Measurements from ENCODE around the gene MTA2. TPM values are rescaled to one million over a fixed set of nuclear protein-coding genes. Genes with fewer than 3 reads are reported as not detected.
"Not testable (repeated sequence)": the region's sequence is repeated elsewhere in the genome, so short reads cannot be mapped to it uniquely, and the experiment has no call there.

The MTA2 gene
- total RNA-seq, 4 donors from 2014 or later = 77.1 to 172 (median 89.6) TPM

DNA sequence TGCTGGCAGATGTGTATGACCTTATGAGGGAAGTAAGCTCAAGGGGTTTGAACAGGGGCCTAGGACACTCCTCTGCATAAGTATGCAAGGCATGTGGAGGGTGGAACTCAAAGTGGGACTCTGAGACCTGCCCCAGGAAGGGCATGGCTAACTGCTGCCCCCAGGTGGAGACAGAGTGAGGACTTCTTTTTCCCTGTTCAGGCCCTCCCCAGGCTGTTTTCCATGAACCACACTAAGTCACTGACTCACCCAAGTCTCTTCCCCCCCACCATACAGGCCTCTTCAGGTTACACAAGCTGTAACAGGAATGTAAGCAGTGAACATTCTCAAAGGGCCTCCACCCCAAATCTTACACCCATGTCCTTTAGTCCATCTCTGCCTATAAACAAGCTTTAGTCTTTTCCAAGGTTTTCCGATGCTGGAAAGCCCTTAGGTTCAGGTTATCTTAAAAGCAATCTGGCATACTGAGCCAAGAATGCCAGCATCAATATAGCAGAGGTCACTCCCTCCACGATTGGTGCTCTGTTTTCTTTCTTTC lies 41.0 kb downstream of the MTA2 start:
- TF ChIP-seq, protein P1, sequence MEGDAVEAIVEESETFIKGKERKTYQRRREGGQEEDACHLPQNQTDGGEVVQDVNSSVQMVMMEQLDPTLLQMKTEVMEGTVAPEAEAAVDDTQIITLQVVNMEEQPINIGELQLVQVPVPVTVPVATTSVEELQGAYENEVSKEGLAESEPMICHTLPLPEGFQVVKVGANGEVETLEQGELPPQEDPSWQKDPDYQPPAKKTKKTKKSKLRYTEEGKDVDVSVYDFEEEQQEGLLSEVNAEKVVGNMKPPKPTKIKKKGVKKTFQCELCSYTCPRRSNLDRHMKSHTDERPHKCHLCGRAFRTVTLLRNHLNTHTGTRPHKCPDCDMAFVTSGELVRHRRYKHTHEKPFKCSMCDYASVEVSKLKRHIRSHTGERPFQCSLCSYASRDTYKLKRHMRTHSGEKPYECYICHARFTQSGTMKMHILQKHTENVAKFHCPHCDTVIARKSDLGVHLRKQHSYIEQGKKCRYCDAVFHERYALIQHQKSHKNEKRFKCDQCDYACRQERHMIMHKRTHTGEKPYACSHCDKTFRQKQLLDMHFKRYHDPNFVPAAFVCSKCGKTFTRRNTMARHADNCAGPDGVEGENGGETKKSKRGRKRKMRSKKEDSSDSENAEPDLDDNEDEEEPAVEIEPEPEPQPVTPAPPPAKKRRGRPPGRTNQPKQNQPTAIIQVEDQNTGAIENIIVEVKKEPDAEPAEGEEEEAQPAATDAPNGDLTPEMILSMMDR (IDR thresholded peaks at IDR 0.05) = peak in 1 of 3 donors; percentile 36
- no peak for DNase-seq (ENCODE audit: low spot score)

DNA sequence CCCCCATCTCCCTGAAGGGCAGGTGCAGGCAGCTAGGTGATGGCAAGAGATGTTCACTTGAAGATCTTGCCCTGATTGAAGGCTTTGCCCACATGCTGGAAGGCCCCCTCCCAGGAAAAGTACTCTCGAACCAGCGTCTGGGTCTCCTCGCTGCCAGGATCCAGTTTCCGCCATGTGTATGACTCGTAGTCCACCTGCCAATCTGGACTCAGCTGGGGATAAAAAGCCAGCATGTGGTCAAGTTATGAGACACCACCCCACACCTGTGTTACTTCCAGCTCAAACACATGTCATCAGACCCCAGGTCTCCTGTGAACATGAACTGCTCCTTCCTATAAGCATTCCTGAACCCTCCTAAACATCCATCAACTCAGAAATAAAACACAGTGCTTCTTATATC lies 42.0 kb downstream of the MTA2 start:
- not testable (repeated sequence) for ATAC-seq (ENCODE audit: low FRiP score); DNase-seq (ENCODE audit: low spot score)

More for the DNA sequence above, 41.0 kb downstream of the MTA2 start:
- ATAC-seq (ENCODE audit: low FRiP score) = peak; percentile 94

DNA sequence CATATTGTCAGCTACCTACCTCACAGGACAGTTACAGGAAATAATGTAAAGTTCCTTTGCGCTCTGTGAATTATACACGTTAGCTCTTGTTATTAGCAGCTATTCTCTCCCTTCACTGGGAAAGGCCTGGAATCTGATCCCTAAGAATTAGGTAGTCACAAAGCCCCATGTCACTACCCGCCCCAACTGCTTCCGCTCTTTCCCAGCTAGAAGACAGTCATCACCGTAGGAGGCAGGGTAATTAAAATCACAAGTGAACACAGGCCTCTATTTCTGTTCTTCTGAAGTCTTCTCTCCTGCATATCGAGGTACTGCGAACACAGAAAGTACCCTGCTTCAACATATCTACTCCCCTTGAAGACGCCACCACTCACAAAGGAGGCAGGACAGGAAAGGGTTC lies 42.5 kb downstream of the MTA2 start:
- DNase-seq (ENCODE audit: low spot score) = no peak
- TF ChIP-seq, protein P1 (IDR thresholded peaks at IDR 0.05) = no peak
- no peak for ATAC-seq (ENCODE audit: low FRiP score)

DNA sequence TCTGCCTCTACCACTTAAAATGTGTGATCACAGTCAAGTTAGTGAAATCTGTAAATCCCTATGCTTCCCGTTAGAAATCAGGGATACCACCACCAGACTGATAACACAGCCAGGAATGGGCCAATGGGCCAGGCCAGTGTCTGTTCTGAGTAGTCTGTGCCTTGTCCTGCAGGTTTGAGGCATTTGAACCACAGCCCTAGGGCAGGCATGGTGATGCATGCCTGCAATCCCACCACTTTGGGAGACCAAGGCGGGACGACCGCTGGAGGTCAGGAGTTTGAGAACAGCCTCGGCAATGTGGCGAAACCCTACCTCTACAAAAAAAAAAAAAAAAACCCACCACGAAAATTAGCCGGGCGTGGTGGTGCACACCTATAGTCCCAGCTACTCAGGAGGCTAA lies 43.0 kb downstream of the MTA2 start:
- TF ChIP-seq, protein P1 (IDR thresholded peaks at IDR 0.05) = no peak
- ATAC-seq (ENCODE audit: low FRiP score) (no peak), DNase-seq (ENCODE audit: low spot score) (no peak)

DNA sequence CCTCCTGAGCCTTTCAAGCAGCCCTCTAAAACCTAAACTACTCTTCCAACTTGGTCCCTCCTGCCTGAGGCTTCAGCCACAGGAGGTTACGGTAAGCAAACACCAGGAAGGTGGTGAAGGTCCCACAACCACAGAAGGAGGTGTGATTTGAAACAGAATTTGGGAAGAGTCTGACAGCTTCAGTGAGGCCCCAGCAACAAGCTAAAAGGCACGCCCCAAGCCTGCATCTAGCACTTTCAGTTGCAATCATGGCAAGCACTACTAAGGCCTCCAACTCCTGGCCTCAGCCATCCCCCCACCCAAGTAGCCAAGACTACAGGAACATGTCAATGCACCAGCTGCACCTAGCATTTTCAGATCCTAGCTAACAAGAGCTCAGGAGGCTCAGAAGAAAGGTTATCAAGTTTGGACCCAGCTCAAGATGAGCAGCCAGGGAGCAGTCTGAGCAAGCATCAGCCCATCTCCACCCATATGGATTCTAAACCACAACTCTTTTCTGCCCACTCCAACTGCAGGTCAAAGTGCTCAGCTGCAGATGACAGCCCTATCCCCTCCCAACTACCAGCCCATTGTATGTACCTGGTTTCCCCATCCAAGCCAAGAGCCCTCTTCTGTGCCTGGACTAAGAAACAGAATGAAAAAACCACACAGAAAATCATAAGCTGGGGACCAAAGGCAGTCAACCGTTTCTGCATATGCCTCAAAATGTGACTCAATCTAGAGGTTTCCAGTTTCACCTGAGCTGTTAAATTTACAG lies 44.6 kb downstream of the MTA2 start:
- DNase-seq (ENCODE audit: low spot score) = no peak
- TF ChIP-seq, protein P1 (IDR thresholded peaks at IDR 0.05) = no peak
- ATAC-seq (ENCODE audit: low FRiP score) = no peak

DNA sequence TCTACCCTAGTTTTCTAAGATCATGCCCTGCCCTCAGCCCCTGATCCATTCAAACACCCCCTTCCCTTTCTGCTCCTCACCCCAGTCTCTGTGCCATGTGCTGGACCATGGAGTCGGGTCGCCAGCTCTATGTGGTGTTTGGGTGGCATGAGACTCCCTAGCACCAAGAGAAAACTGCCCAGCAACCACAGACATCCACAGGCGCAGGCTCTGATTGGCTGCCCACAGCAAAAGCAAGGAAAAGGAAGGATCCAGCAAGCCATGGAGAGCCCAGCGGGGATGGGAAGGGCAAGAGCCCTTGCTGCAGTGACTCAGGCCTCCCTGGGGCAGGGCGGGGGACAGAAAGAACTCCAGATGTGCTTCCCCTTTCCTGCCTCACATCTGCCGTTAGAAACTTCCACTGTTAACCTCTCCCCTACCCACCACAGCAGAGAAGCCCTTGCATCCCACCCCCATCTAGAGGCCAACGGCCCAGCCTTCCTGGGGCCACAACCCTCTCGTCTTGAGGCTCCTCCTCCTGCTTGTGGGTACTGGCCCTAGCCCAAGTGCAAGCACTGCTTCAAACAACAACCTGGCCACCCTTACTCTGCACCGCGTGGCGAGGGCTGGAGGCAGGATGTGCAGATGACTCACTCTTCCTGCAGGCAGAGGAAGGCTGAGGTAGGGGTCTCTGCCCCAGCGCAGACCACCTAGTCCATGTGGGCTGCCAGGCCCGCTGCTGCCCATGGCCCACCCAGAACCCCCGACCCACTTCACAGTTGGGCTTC lies 45.4 kb downstream of the MTA2 start:
- TF ChIP-seq, protein P1 (IDR thresholded peaks at IDR 0.05) = no peak
- peak; percentile 72 for ATAC-seq (ENCODE audit: low FRiP score)
- DNase-seq (ENCODE audit: low spot score) = peak; percentile 73

DNA sequence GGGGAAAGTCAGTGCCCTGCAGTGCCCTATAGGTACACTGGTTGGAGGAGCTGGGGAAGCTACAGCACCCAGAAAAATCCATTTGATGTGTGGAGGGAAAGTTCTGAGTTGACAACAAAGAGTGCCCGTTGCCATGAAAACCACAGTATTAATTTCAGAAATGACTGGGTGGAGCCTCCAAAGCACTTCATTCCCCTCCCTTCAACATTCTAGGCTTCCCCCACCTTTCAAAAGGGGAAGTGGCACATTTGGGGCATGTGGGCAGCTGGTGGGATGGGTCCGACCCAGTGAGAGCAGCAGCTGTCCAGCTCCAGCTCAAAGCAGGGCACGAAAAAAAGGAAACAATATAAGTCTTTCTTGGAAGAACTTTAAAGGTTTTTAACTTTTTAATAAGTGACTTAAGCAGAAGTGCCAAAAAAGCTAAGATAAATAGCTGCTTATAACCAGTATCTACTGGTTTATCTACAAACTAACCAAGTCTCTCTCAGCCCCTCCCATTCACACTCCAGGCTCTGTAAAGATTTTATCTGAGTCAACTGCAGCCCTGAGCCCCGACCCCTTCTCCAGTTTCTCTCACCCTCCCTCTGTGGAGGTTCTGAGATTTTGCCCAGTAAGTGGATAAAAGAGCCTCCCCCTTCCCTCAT lies 46.1 kb downstream of the MTA2 start:
- TF ChIP-seq, protein P1 (IDR thresholded peaks at IDR 0.05) = no peak
- DNase-seq (ENCODE audit: low spot score) (no peak), ATAC-seq (ENCODE audit: low FRiP score) (no peak)
